Panc1 (cell line): Measurements from ENCODE around the gene SPSB3. TPM values are rescaled to one million over a fixed set of nuclear protein-coding genes. Genes with fewer than 3 reads are reported as not detected.

Source experiments
- ATAC-seq: fragments of 200-7000 bp; cut with Tn5 transposase; 2 replicates; pipeline ENCODE4 v1.9.1; 2020; ENCODE audit warnings: mild to moderate bottlenecking, moderate library complexity
- BruUV-seq: library from RNA; stranded (reverse); fragments of 400-500 nt; replicated peaks from 2 replicates; lab custom pipeline; 2021; lab: Mats Ljungman, UMichigan
- CTCF ChIA-PET: fragments of 300-600 bp; sonication (Branson Sonifier 250); formaldehyde crosslinking; loops from one replicate; lab custom pipeline; 2022; ENCODE audit warnings: antibody characterized with exemption; lab: Charles Lee
- POLR2A ChIA-PET: fragments of 300-600 bp; sonication (Branson Sonifier 250); formaldehyde crosslinking; loops from one replicate; lab custom pipeline; 2022; ENCODE audit warnings: antibody characterized with exemption; lab: Charles Lee
- DNase-seq: peaks from one replicate; pipeline ENCODE4 v3.0.0-alpha.2; 2010; ENCODE audit warnings: low read depth, low spot score
- H3K27ac ChIP-seq: 2 replicates; pipeline ENCODE4 v1.5.1; 2011; ENCODE audit warnings: mild to moderate bottlenecking, low read length, inconsistent platforms
- H3K27me3 ChIP-seq: fragments of 200-500 bp; sonication (Bioruptor generic); 2 replicates; pipeline ENCODE4 v1.6.0; 2014; ENCODE audit warnings: low read length, inconsistent platforms; ENCODE audit not compliant: control insufficient read depth, insufficient read depth
- H3K36me3 ChIP-seq: fragments of 200-500 bp; sonication (Bioruptor generic); 2 replicates; pipeline ENCODE4 v1.5.1; 2014; ENCODE audit warnings: inconsistent platforms, mild to moderate bottlenecking, low read length, moderate library complexity; ENCODE audit not compliant: control insufficient read depth, insufficient read depth
- H3K4me1 ChIP-seq: 2 replicates; pipeline ENCODE4 v1.5.1; 2011; ENCODE audit warnings: inconsistent platforms, mild to moderate bottlenecking, low read length, moderate library complexity; ENCODE audit not compliant: control insufficient read depth, insufficient read depth
- H3K4me3 ChIP-seq, 2 experiments: 2 replicates each; pipeline ENCODE4 v1.5.1; 2011 to 2012; ENCODE audit warnings: low read depth in 2 of 2, low read length in 2 of 2, mild to moderate bottlenecking in 2 of 2, inconsistent platforms in 1 of 2, moderate library complexity in 1 of 2
- H3K9me3 ChIP-seq: fragments of 200-500 bp; sonication (Bioruptor generic); 2 replicates; pipeline ENCODE4 v1.5.1; 2014; ENCODE audit warnings: low read depth, mild to moderate bottlenecking, inconsistent platforms, low read length, moderate library complexity; ENCODE audit not compliant: control insufficient read depth, insufficient read depth
- POLR2AphosphoS5 ChIP-seq: IDR thresholded peaks from 2 replicates; pipeline ENCODE4 v1.6.1; 2012; ENCODE audit warnings: mild to moderate bottlenecking, low read depth, low read length, moderate library complexity
- SIN3A ChIP-seq: IDR thresholded peaks from 2 replicates; pipeline ENCODE4 v1.6.1; 2012; ENCODE audit warnings: low read depth, mild to moderate bottlenecking, low read length, moderate library complexity, borderline replicate concordance; ENCODE audit not compliant: insufficient read depth
- TCF7L2 ChIP-seq: IDR thresholded peaks from 2 replicates; pipeline ENCODE4 v1.6.1; 2011; ENCODE audit warnings: mild to moderate bottlenecking, low read depth, low read length, inconsistent platforms
- in situ Hi-C: cut with HindIII; loops from 2 replicates; pipeline ENCODE4 v1.10.0; 2016; ENCODE audit warnings: low sequenced_read_pairs, low pct_unique_long_range_greater_than_20kb
- intact Hi-C: fragments of 100-400 bp; cut with micrococcal nuclease; formaldehyde crosslinking; loops from one replicate; pipeline ENCODE4 v1.10.0; 2022; ENCODE audit not compliant: unreplicated experiment
- total RNA-seq: library from RNA; stranded (reverse); gene quantifications from one replicate; pipeline ENCODE4 v1.2.1, GENCODE V29; 2021; ENCODE audit not compliant: unreplicated experiment
- TF ChIP-seq, protein P1 (sequence below), 2 experiments: IDR thresholded peaks; 2 replicates each; pipeline ENCODE4 v1.6.1; 2011 to 2012; ENCODE audit warnings: low read depth in 2 of 2, control low read depth in 1 of 2, low read length in 1 of 2, mild to moderate bottlenecking in 1 of 2, moderate library complexity in 1 of 2; ENCODE audit not compliant: insufficient read depth in 1 of 2
- TF ChIP-seq, protein P2 (sequence below): fragments of 450-650 bp; IDR thresholded peaks from 2 replicates; pipeline ENCODE4 v1.5.1; 2017; ENCODE audit warnings: mild to moderate bottlenecking

The SPSB3 gene
- total RNA-seq, 1 experiment from 2014 or later: 23.0 TPM

DNA sequence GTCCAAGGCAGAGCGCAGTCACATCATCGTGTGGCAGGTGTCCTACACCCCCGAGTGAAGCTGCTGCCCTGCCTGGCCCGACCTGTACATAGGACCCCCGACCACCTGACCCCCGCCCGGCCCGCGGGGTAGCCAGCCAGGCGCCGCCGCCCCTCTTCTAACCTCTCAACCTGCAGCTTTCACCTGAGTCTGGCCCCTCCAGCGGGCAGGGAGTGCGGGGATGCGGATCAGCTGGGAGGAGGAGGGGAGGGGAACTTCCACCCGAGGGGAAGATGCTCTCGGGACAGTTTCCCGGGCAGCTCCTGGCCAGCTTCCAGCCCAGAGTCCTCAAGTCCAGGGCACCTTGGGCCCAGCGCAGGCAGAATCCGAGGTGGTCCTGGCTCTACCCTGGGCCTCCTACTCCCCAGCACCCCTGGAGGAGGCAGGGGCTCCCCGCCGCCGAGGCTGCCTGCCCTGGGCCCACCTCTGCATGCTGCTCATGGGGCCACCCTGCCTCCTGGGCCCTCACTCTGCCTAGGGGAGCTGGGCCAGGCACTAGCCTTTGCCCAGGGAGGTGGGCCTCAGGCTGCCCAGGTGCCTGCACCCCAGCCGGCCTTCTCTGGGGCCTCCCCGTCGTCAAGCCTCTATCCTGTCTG, 13.5 kb downstream of the SPSB3 start:
- Histone ChIP-seq H3K27me3 (no peaks in the 10 kb centered on the region), H3K4me1 (peaks cover 14% of the 10 kb centered on the region), H3K9me3 (no peaks in the 10 kb centered on the region), H3K36me3 (no peaks in the 10 kb centered on the region; the same call in 1 of the 2 replicates), H3K4me3 (no peak overlapping the region), H3K27ac (peak overlapping the region; percentile 87)
- intact Hi-C loops: no loop called here
- ChIA-PET CTCF (interaction anchor here (0.5 to 0.8 kb wide), 2 partner anchors 95 to 271 kb away, joined by 3 read pairs; no protein-coding TSS in a partner anchor), POLR2A (no interaction called here)
- in situ Hi-C loops: no loop called here
- TF ChIP-seq POLR2AphosphoS5 (no peak; the same call in 1 of the 2 replicates), TCF7L2 (no peak), SIN3A (no peak)
- TF ChIP-seq, protein P1, sequence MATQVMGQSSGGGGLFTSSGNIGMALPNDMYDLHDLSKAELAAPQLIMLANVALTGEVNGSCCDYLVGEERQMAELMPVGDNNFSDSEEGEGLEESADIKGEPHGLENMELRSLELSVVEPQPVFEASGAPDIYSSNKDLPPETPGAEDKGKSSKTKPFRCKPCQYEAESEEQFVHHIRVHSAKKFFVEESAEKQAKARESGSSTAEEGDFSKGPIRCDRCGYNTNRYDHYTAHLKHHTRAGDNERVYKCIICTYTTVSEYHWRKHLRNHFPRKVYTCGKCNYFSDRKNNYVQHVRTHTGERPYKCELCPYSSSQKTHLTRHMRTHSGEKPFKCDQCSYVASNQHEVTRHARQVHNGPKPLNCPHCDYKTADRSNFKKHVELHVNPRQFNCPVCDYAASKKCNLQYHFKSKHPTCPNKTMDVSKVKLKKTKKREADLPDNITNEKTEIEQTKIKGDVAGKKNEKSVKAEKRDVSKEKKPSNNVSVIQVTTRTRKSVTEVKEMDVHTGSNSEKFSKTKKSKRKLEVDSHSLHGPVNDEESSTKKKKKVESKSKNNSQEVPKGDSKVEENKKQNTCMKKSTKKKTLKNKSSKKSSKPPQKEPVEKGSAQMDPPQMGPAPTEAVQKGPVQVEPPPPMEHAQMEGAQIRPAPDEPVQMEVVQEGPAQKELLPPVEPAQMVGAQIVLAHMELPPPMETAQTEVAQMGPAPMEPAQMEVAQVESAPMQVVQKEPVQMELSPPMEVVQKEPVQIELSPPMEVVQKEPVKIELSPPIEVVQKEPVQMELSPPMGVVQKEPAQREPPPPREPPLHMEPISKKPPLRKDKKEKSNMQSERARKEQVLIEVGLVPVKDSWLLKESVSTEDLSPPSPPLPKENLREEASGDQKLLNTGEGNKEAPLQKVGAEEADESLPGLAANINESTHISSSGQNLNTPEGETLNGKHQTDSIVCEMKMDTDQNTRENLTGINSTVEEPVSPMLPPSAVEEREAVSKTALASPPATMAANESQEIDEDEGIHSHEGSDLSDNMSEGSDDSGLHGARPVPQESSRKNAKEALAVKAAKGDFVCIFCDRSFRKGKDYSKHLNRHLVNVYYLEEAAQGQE (IDR thresholded peaks at IDR 0.05; ENCODE audit: insufficient read depth in 1 of 2, low read depth in 2 of 2, low read length in 1 of 2): no peak
- TF ChIP-seq, protein P2, sequence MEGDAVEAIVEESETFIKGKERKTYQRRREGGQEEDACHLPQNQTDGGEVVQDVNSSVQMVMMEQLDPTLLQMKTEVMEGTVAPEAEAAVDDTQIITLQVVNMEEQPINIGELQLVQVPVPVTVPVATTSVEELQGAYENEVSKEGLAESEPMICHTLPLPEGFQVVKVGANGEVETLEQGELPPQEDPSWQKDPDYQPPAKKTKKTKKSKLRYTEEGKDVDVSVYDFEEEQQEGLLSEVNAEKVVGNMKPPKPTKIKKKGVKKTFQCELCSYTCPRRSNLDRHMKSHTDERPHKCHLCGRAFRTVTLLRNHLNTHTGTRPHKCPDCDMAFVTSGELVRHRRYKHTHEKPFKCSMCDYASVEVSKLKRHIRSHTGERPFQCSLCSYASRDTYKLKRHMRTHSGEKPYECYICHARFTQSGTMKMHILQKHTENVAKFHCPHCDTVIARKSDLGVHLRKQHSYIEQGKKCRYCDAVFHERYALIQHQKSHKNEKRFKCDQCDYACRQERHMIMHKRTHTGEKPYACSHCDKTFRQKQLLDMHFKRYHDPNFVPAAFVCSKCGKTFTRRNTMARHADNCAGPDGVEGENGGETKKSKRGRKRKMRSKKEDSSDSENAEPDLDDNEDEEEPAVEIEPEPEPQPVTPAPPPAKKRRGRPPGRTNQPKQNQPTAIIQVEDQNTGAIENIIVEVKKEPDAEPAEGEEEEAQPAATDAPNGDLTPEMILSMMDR: no peak
- DNase-seq: no peak
- ATAC-seq: no peak
- BruUV-seq: TSS peak; percentile 27

DNA sequence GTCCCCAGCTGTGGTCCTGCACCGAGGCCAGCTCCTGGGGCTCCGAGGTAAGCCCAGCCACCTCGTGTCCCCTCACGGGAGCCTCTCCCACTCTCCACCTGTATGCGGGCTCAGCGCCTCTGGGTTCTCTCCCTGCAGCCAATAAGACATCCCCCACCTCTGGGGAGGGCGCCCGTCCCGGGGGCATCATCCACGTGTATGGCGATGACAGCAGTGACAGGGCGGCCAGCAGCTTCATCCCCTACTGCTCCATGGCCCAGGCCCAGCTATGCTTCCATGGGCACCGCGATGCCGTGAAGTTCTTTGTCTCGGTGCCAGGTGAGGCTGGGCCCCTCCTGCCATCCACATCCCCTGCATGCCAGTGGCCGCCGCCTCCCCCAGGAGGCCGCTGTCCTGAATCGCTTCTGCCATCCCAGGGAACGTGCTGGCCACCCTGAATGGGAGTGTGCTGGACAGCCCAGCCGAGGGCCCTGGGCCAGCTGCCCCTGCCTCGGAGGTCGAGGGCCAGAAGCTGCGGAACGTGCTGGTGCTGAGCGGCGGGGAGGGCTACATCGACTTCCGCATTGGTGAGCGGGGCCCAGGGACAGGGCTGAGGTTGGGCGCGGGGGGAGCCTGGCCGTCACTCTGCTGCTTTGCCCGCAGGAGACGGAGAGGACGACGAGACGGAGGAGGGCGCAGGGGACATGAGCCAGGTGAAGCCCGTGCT, 14.2 kb downstream of the SPSB3 start:
- ChIA-PET POLR2A (interaction anchor here (0.6 kb wide), 1 partner anchor 14 kb away, joined by 10 read pairs; no protein-coding TSS in a partner anchor), CTCF (interaction anchor here (0.8 kb wide), 1 partner anchor 96 kb away, joined by 3 read pairs; no protein-coding TSS in a partner anchor)
- no TSS peak for BruUV-seq
- H3K36me3 ChIP-seq: no peaks in the 10 kb centered on the region; the same call in 1 of the 2 replicates
- in situ Hi-C loops (no loop called here), intact Hi-C loops (no loop called here)
- H3K4me1 ChIP-seq: peaks cover 14% of the 10 kb centered on the region
- H3K9me3 ChIP-seq: no peaks in the 10 kb centered on the region
- TF ChIP-seq, protein P2: no peak
- TF ChIP-seq SIN3A: no peak
- TF ChIP-seq POLR2AphosphoS5: no peak
- TF ChIP-seq, protein P1 (IDR thresholded peaks at IDR 0.05; ENCODE audit: insufficient read depth in 1 of 2, low read depth in 2 of 2, low read length in 1 of 2): no peak
- no peak for TF ChIP-seq TCF7L2
- no peak for ATAC-seq
- H3K4me3 ChIP-seq: no peak overlapping the region
- DNase-seq: no peak
- H3K27me3 ChIP-seq: no peaks in the 10 kb centered on the region
- H3K27ac ChIP-seq: no peak overlapping the region
